Renal pelvis (tissue), 4 donors: ENCODE measurements around the gene RAD50. TPM values are rescaled to one million over a fixed set of nuclear protein-coding genes. Genes with fewer than 3 reads are reported as not detected.
"Not testable (repeated sequence)": the region's sequence is repeated elsewhere in the genome, so short reads cannot be mapped to it uniquely, and the experiment has no call there.

Source experiments
- DNase-seq: peaks from one replicate; pipeline ENCODE4 v3.0.0-alpha.2; 2013
- polyA plus RNA-seq, 3 donors: library from polyadenylated mRNA; unstranded; fragments of 120-200 nt; gene quantifications; one replicate each; pipeline ENCODE4 v1.2.1, GENCODE V29; 2013; ENCODE audit not compliant: insufficient read length in 3 of 3

RAD50 gene
- polyA plus RNA-seq, 3 donors: 49.1 to 55.4 (median 49.9) TPM

GRCh38 chr5:132628814-132629213, 72.0 kb downstream of the RAD50 start:
- DNase-seq: no peak

GRCh38 chr5:132629230-132629944, 72.6 kb downstream of the RAD50 start:
- no peak for DNase-seq

GRCh38 chr5:132633587-132633986, 76.8 kb downstream of the RAD50 start:
- not testable (repeated sequence) for DNase-seq

GRCh38 chr5:132635873-132636272, 79.1 kb downstream of the RAD50 start:
- DNase-seq: no peak

- DNase-seq: no peak
Observed at GRCh38 chr5:132637241-132637640, 80.5 kb downstream of the RAD50 start.

- DNase-seq: no peak
Observed at GRCh38 chr5:132639706-132640130, 82.9 kb downstream of the RAD50 start.

GRCh38 chr5:132640613-132641012, 83.8 kb downstream of the RAD50 start:
- DNase-seq: no peak

- no peak for DNase-seq
Observed at GRCh38 chr5:132641241-132641723, 84.5 kb downstream of the RAD50 start.

- DNase-seq: no peak
Observed at GRCh38 chr5:132641841-132642240, 85.1 kb downstream of the RAD50 start.

- no peak for DNase-seq
Observed at GRCh38 chr5:132644177-132644576, 87.4 kb downstream of the RAD50 start.

- no peak for DNase-seq
Observed at GRCh38 chr5:132646583-132647266, 89.9 kb downstream of the RAD50 start.

GRCh38 chr5:132647473-132647872, 90.7 kb downstream of the RAD50 start:
- no peak for DNase-seq

GRCh38 chr5:132648355-132648754, 91.6 kb downstream of the RAD50 start:
- no peak for DNase-seq

GRCh38 chr5:132651838-132652469, 95.2 kb downstream of the RAD50 start:
- DNase-seq: no peak

GRCh38 chr5:132653716-132654115, 96.9 kb downstream of the RAD50 start:
- DNase-seq: no peak

GRCh38 chr5:132655821-132656773, 99.3 kb downstream of the RAD50 start:
- no peak for DNase-seq

- DNase-seq: no peak
Observed at GRCh38 chr5:132656774-132657355, 100.1 kb downstream of the RAD50 start.

- DNase-seq: no peak
Observed at GRCh38 chr5:132657676-132658380, 101.1 kb downstream of the RAD50 start, which contains the start of gene IL13. Gene IL13, plus strand, starts transcription at chr5:132658173. Its CDS starts 14 bp downstream, at chr5:132658187.

- no peak for DNase-seq
Observed at GRCh38 chr5:132658381-132659302, 101.9 kb downstream of the RAD50 start.
